Keratinocyte (primary cell): Measurements from ENCODE around the gene PRDM1.

ENCODE experiments used
- EZH2 ChIP-seq: IDR thresholded peaks from one replicate; pipeline ENCODE4 v1.6.1; 2012; ENCODE audit warnings: inconsistent platforms, mild to moderate bottlenecking, low read length, moderate library complexity
- TF ChIP-seq, protein P1 (sequence below), 3 experiments: IDR thresholded peaks in 1 of 3; conservative IDR thresholded peaks in 1 of 3; optimal IDR thresholded peaks in 1 of 3; 2 replicates in 2 of 3; 3 replicates in 1 of 3; pipeline versions ENCODE3 to v1.5.1; 2011; ENCODE audit warnings: low read length in 3 of 3, mild to moderate bottlenecking in 3 of 3, moderate library complexity in 2 of 3, control low read depth in 1 of 3, inconsistent platforms in 1 of 3; ENCODE audit not compliant: insufficient read depth in 2 of 3; ENCODE audit errors: extremely low read depth in 1 of 3

DNA sequence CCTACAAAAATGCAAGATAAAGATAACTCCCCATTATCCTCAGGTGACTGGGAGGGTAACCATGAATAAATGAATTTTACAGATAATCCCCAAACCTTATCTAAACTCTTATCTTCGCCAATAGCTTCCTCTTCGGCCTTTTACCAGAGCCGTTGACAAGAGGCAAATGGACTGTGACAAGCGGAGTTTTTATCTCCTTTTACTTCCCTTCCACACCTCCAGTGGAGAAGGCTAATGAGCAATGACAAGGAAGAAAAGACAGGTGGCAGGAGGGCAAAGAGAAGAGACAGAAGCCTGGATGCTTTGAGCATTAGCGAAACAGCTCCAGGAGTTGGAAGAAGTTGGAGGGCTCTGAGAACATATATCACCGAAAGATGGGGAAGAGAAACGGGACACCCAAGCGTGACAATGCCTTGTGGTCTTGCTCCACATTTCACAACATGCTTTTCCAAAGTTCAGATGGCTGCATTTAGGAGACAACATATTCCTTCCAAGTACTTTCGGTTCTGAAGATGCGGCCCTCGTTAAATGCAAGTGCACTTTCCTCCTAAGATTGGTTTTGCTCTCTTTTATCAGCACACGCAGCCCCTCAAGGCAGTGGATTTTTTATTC lies 69.2 kb downstream of the PRDM1 start:
- TF ChIP-seq, protein P1, sequence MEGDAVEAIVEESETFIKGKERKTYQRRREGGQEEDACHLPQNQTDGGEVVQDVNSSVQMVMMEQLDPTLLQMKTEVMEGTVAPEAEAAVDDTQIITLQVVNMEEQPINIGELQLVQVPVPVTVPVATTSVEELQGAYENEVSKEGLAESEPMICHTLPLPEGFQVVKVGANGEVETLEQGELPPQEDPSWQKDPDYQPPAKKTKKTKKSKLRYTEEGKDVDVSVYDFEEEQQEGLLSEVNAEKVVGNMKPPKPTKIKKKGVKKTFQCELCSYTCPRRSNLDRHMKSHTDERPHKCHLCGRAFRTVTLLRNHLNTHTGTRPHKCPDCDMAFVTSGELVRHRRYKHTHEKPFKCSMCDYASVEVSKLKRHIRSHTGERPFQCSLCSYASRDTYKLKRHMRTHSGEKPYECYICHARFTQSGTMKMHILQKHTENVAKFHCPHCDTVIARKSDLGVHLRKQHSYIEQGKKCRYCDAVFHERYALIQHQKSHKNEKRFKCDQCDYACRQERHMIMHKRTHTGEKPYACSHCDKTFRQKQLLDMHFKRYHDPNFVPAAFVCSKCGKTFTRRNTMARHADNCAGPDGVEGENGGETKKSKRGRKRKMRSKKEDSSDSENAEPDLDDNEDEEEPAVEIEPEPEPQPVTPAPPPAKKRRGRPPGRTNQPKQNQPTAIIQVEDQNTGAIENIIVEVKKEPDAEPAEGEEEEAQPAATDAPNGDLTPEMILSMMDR (optimal IDR thresholded peaks at IDR 0.05 in 1 of 3, IDR thresholded peaks at IDR 0.05 in 1 of 3, conservative IDR thresholded peaks at IDR 0.05 in 1 of 3; ENCODE audit: extremely low read depth in 1 of 3, insufficient read depth in 2 of 3, low read length in 3 of 3): no peak
- no peak for TF ChIP-seq EZH2
